Muscle of leg (tissue), 11 donors: ENCODE data around the gene HTR7. TPM values are rescaled to one million over a fixed set of nuclear protein-coding genes. Genes with fewer than 3 reads are reported as not detected.

Experiments
- DNase-seq: peaks from one replicate; pipeline ENCODE4 v3.0.0; 2013
- H3K27ac ChIP-seq: one replicate; pipeline ENCODE4 v1.5.1; 2013; ENCODE audit warnings: mild to moderate bottlenecking, low read length, control low read depth
- H3K27me3 ChIP-seq: one replicate; pipeline ENCODE4 v1.6.1; 2013; ENCODE audit warnings: low read length; ENCODE audit not compliant: control insufficient read depth, insufficient read depth
- H3K36me3 ChIP-seq: one replicate; pipeline ENCODE4 v1.6.1; 2013; ENCODE audit warnings: low read length; ENCODE audit not compliant: control insufficient read depth, insufficient read depth
- H3K4me1 ChIP-seq: one replicate; pipeline ENCODE4 v1.6.1; 2013; ENCODE audit warnings: low read length; ENCODE audit not compliant: control insufficient read depth, insufficient read depth
- H3K4me3 ChIP-seq: one replicate; pipeline ENCODE4 v1.5.1; 2013; ENCODE audit warnings: low read length, control low read depth
- H3K9me3 ChIP-seq: replicated peaks from 2 replicates; pipeline ENCODE4 v1.6.1; 2013; ENCODE audit warnings: low read depth, low read length; ENCODE audit not compliant: control insufficient read depth
- WGBS: methylation state at CpG from one replicate; pipeline ENCODE4 v1.1.5; 2013; ENCODE audit warnings: missing lambda C conversion rate; ENCODE audit not compliant: insufficient coverage; 5-methylcytosine and 5-hydroxymethylcytosine counted together
- polyA plus RNA-seq, 8 donors: library from polyadenylated mRNA; unstranded; fragments of 120-200 nt; gene quantifications; one replicate each; pipeline versions ENCODE4 v1.2.1 to v1.2.3, GENCODE V29; 2013; ENCODE audit warnings: inconsistent platforms in 1 of 8, low replicate concordance in 1 of 8; ENCODE audit not compliant: insufficient read length in 8 of 8, insufficient read depth in 1 of 8
- total RNA-seq: library from RNA; stranded (reverse); fragments of 120-200 nt; gene quantifications from one replicate; pipeline ENCODE4 v1.2.4, GENCODE V29; 2013

Gene HTR7
- total and polyA plus RNA-seq, 9 donors = 0.09 to 0.25 (median 0.18) TPM

DNA sequence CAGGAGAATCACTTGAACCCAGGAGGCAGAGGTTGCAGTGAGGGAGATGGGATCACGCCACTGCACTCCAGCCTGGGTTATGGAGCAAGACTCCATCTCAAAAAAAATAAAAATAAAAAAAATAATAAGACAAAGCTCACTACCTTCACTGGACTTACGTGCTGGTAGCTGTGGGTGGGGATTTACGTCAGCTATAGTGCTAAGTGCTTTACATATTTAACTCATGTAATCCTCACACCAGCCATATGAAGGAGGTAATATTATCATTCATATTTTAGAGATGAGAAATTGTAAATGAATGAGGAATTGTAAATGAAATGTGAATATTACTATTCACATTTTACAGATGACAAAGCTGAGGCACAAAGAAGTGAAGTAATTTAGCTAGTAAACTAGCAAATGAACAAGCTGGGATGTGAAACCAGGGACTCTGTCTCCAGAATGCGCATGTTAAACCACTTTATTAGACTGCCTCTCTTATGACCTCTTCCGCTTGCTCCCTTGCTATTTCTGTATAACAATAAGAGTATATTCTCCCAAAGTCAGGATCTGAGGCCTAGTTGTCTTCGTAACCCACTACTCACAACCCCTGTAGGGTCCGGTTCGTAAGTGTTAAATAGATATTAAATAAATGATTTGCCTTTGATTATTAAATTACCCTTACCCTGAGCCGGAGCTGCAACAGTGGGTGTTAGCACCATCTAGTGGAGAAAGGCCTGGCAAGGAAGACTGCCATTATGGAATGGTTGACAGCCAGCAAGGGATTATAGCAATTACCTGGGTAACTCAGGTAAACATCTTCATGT is 70.2 kb downstream of the HTR7 start:
- Histone ChIP-seq H3K9me3 (no peaks in the 10 kb centered on the region), H3K27me3 (no peaks in the 10 kb centered on the region), H3K4me1 (no peaks in the 10 kb centered on the region), H3K27ac (no peak overlapping the region), H3K4me3 (no peak overlapping the region), H3K36me3 (no peaks in the 10 kb centered on the region)
- peak; percentile 33 for DNase-seq
- WGBS = no CpG with 5 or more reads among the region's 9 CpGs

DNA sequence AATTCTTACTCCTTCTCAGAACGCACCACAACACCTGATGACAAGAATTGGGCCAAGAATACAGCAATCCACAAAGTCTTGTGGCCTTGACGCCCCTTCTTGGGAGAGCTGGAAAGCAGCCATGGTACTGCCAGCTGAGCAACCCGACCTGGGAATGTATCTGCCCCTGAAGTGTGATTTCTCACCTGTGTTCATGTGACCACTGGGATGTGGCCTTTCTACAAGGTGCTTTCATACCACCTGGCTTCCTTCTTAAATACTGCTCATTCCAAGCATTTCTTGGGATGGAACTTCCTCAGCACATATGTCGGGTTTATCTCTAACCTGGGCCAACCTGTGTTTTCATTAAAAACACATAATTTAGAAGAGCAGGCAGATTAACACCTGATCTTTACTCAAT is 72.1 kb downstream of the HTR7 start:
- 53% methylated on average over 4 of the region's 4 CpGs for WGBS
- no peak overlapping the region for H3K4me3 ChIP-seq
- no peaks in the 10 kb centered on the region for H3K4me1 ChIP-seq
- H3K27me3 ChIP-seq = no peaks in the 10 kb centered on the region
- H3K9me3 ChIP-seq = no peaks in the 10 kb centered on the region
- no peak for DNase-seq
- no peak overlapping the region for H3K27ac ChIP-seq
- no peaks in the 10 kb centered on the region for H3K36me3 ChIP-seq

DNA sequence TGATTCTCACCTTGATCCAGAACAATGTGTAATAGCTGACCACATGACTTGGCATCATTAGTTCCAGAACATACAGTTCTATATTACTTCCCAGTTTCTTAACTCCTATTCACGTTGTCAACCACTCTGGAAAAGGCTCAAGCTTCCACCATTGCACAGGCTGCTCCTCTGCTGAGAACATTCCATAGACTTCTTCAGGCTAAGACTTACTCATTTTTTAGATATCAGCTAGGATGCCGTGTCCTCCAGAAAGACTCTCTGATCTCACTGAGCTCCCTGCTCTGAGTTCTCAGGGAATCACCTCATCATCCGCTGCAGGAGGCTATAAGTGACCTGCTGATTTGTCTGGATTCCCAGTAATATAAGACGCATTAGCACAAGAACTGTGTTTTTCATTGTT is 73.1 kb downstream of the HTR7 start:
- Histone ChIP-seq H3K27me3 (no peaks in the 10 kb centered on the region), H3K4me3 (no peak overlapping the region), H3K27ac (no peak overlapping the region), H3K9me3 (no peaks in the 10 kb centered on the region), H3K36me3 (no peaks in the 10 kb centered on the region), H3K4me1 (no peaks in the 10 kb centered on the region)
- DNase-seq = no peak
- 50% methylated on average over 2 of the region's 4 CpGs for WGBS

DNA sequence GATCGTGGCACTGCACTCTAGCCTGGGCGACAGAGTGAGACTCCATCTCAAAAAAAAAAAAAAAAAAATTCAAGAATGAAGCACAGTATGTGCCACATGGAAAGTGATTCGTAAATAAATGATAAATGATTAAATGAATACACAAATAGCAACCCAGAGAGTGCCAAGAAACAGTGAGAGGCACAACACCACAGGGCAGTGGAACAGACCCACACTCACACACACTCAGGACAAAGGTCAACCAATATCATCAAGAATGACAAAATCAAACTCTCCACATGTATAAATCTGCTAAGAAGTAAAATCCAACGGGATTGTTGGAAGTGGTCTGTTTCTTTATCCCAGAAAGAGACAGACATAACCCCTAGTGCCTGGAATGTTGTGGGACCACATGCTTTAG is 77.4 kb downstream of the HTR7 start:
- Histone ChIP-seq H3K36me3 (no peaks in the 10 kb centered on the region), H3K27ac (no peak overlapping the region), H3K27me3 (no peaks in the 10 kb centered on the region), H3K4me3 (no peak overlapping the region), H3K9me3 (no peaks in the 10 kb centered on the region), H3K4me1 (no peaks in the 10 kb centered on the region)
- no peak for DNase-seq
- no CpG with 5 or more reads among the region's 4 CpGs for WGBS

DNA sequence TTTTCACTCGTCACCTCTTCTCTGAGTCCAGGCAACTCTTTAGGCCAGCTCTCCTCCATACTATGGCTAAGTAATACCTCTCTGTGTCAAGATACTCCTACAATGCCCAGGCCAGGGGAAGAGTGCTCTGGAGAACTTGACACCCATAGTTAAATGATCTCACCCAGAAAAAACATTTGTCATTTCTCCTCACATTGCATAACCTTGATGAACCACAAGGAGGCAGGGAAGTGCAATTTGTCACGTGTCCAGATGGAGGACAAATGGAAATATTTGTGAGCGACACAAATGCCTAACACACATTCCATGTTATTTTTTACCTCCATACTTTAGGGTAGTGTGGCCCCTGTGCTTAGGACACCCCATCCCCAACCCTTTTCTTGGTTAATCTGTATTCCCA is 78.3 kb downstream of the HTR7 start:
- H3K27ac ChIP-seq = no peak overlapping the region
- no peaks in the 10 kb centered on the region for H3K4me1 ChIP-seq
- H3K4me3 ChIP-seq = no peak overlapping the region
- WGBS = 78% methylated on average over 2 of the region's 3 CpGs
- no peak for DNase-seq
- H3K36me3 ChIP-seq = no peaks in the 10 kb centered on the region
- no peaks in the 10 kb centered on the region for H3K27me3 ChIP-seq
- no peaks in the 10 kb centered on the region for H3K9me3 ChIP-seq

DNA sequence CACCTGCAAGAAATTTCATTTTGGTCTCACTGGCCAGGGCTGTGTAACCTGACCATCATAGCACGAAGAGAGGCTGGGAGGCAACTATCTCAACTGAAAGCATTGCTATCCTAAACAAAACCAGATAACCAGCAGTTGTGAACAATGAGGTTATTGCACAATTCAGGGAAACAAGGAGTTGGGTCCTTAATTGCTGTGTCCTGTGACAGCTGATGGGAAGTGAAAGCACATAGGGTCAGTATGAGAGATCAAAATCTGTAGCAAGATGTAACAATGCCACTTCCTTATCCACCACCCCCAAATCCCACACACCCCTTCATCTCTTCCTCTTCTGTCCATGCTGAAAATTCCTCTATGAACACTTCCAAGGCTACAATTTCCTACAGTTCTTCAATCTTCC is 80.2 kb downstream of the HTR7 start:
- DNase-seq = peak; percentile 61
- WGBS = no CpG with 5 or more reads among the region's 1 CpG
- Histone ChIP-seq H3K4me1 (no peaks in the 10 kb centered on the region), H3K9me3 (no peaks in the 10 kb centered on the region), H3K27me3 (no peaks in the 10 kb centered on the region), H3K4me3 (no peak overlapping the region), H3K36me3 (no peaks in the 10 kb centered on the region), H3K27ac (no peak overlapping the region)

DNA sequence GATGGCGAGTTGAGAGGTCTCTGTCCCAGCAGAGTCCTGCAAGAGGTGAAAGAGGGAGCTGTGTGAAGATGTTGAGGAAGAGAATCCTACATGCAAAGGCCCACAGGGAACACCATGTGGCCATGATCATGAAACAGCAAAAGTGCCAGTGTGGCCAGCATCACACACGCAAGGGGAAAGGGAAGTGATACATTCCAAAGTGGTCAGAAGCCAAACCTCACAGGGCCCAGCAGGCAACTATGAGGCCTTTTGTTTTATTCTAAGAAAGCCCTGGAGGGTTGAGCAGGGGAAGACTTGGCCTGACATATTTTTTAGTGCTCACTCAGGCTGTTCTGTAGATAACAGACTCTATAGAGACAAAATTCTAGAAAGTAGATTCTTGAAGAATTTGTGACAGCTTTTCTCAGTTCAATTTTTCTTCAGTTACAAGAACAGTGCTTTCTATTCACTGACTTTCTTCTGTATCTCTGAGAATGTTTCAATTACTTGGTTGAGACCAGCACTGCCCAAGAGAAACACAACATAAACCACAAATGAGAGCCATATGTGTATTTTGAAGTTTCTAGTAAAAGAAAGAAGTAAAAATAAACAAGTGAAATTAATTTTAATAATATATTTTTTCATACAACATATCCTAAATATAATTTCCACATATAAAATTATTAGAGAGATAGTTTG is 82.3 kb downstream of the HTR7 start:
- H3K36me3 ChIP-seq = no peaks in the 10 kb centered on the region
- no peak overlapping the region for H3K27ac ChIP-seq
- no peak overlapping the region for H3K4me3 ChIP-seq
- no peaks in the 10 kb centered on the region for H3K9me3 ChIP-seq
- whole genome bisulfite sequencing = 60% methylated on average over 2 of the region's 2 CpGs
- peak; percentile 49 for DNase-seq
- H3K4me1 ChIP-seq = no peaks in the 10 kb centered on the region
- no peaks in the 10 kb centered on the region for H3K27me3 ChIP-seq

DNA sequence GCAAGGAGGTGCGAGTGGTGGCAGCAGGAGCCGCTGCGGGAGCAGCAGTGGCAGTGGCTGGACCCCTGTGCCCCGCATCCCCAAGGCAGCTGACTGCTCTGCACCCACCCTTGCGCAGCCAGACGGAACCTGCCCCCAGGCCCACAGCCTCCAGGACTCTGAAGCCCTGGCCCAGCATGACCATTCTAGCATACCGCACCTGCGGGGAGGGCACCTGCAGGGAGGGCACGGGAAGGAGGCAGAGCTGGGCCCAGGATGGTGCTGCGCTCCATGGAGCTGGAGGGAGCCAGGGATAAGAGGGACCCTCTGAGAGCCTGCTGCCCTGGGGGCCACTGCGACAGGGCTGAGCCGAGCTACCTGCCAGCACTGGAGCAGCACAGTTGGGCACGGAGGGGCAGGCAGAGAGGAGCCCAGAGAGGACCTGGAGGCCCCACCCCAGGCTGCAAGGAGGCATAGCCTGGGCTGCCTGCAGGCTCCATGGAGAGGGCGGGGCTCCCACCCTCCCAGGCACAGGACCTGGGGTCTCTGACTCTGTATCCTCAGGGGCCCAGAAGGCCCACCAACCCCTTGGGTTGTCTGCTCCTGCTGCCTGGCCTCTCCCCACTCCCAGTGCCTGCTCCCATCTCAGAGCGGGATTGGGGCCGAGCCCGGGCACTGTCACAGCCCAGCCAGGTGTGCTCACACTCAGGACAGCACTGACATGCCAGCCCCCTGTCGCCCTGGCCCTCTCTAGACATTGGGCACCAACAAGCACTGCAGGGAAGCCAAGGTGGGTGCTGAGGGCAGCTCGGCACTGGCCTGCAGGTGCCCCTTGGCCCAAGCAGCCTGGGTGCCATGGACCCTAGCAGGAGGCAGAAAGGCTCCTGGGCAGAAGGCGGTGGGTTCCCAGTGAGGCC is 87.6 kb downstream of the HTR7 start:
- no peaks in the 10 kb centered on the region for H3K36me3 ChIP-seq

DNA sequence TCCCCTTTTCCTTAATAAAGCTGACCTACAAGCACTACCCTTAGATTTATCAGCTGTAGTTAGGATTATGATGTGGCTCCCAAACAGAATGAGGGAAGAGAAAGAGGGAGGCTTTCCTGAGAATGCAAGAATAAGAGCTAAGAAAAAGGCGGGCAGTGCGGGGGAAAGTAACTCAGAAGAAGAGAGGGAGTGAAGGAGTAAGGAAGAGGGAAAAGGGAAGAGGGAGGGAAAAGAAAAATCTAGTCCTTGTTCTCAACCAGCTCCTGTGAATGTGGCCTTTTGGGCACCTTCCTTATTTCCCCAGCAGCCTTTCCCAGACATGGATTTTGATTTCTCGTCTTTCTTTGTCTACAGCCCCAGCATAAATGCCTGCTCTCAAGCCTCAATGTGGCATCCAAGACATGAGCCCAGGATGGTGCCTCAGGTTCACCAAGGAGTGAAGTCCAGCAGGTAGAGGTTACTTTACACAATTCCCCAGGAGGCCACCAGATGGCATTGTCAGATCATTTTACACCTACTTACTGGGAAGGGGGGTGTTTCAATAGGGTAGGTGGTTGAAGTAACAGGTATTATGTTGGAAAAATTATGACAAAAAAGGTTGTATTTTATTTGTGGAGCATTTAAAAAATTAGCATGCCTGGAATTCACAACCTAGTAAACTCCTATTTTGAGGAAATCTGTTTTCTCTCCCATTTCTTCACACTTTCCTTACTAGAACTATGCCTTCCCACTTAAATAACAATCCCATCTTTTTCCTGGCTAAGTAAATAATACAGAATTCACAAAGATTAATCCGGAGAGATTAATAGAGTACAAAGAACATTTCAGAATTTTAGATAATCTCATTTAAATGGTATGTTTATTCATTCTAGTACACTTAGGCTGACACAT is 106.5 kb downstream of the HTR7 start:
- DNase-seq = peak; percentile 22
- Histone ChIP-seq H3K4me3 (no peak overlapping the region), H3K9me3 (no peaks in the 10 kb centered on the region), H3K27ac (no peak overlapping the region), H3K27me3 (peaks cover 2% of the 10 kb centered on the region), H3K4me1 (no peaks in the 10 kb centered on the region), H3K36me3 (no peaks in the 10 kb centered on the region)
- WGBS = 100% methylated on average over 1 of the region's 4 CpGs

More for the DNA sequence above, 87.6 kb downstream of the HTR7 start:
- H3K4me3 ChIP-seq = no peak overlapping the region
- WGBS = 94% methylated on average over 20 of the region's 20 CpGs
- no peaks in the 10 kb centered on the region for H3K9me3 ChIP-seq
- no peaks in the 10 kb centered on the region for H3K27me3 ChIP-seq
- no peak for DNase-seq
- no peak overlapping the region for H3K27ac ChIP-seq
- no peaks in the 10 kb centered on the region for H3K4me1 ChIP-seq
